Panc1 (cell line): ENCODE results near the gene MYO3B. TPM values are rescaled to one million over a fixed set of nuclear protein-coding genes. Genes with fewer than 3 reads are reported as not detected.

Experiments used
- ATAC-seq: fragments of 200-7000 bp; cut with Tn5 transposase; 2 replicates; pipeline ENCODE4 v1.9.1; 2020; ENCODE audit warnings: mild to moderate bottlenecking, moderate library complexity
- BruUV-seq: library from RNA; stranded (reverse); fragments of 400-500 nt; replicated peaks from 2 replicates; lab custom pipeline; 2021; lab: Mats Ljungman, UMichigan
- CTCF ChIA-PET: fragments of 300-600 bp; sonication (Branson Sonifier 250); formaldehyde crosslinking; loops from one replicate; lab custom pipeline; 2022; ENCODE audit warnings: antibody characterized with exemption; lab: Charles Lee
- POLR2A ChIA-PET: fragments of 300-600 bp; sonication (Branson Sonifier 250); formaldehyde crosslinking; loops from one replicate; lab custom pipeline; 2022; ENCODE audit warnings: antibody characterized with exemption; lab: Charles Lee
- DNase-seq: peaks from one replicate; pipeline ENCODE4 v3.0.0-alpha.2; 2010; ENCODE audit warnings: low read depth, low spot score
- H3K27ac ChIP-seq: 2 replicates; pipeline ENCODE4 v1.5.1; 2011; ENCODE audit warnings: mild to moderate bottlenecking, low read length, inconsistent platforms
- H3K27me3 ChIP-seq: fragments of 200-500 bp; sonication (Bioruptor generic); 2 replicates; pipeline ENCODE4 v1.6.0; 2014; ENCODE audit warnings: low read length, inconsistent platforms; ENCODE audit not compliant: control insufficient read depth, insufficient read depth
- H3K36me3 ChIP-seq: fragments of 200-500 bp; sonication (Bioruptor generic); 2 replicates; pipeline ENCODE4 v1.5.1; 2014; ENCODE audit warnings: inconsistent platforms, mild to moderate bottlenecking, low read length, moderate library complexity; ENCODE audit not compliant: control insufficient read depth, insufficient read depth
- H3K4me1 ChIP-seq: 2 replicates; pipeline ENCODE4 v1.5.1; 2011; ENCODE audit warnings: inconsistent platforms, mild to moderate bottlenecking, low read length, moderate library complexity; ENCODE audit not compliant: control insufficient read depth, insufficient read depth
- H3K4me3 ChIP-seq, 2 experiments: 2 replicates each; pipeline ENCODE4 v1.5.1; 2011 to 2012; ENCODE audit warnings: low read depth in 2 of 2, low read length in 2 of 2, mild to moderate bottlenecking in 2 of 2, inconsistent platforms in 1 of 2, moderate library complexity in 1 of 2
- H3K9me3 ChIP-seq: fragments of 200-500 bp; sonication (Bioruptor generic); 2 replicates; pipeline ENCODE4 v1.5.1; 2014; ENCODE audit warnings: low read depth, mild to moderate bottlenecking, inconsistent platforms, low read length, moderate library complexity; ENCODE audit not compliant: control insufficient read depth, insufficient read depth
- CTCF ChIP-seq: fragments of 450-650 bp; IDR thresholded peaks from 2 replicates; pipeline ENCODE4 v1.5.1; 2017; ENCODE audit warnings: mild to moderate bottlenecking
- POLR2AphosphoS5 ChIP-seq: IDR thresholded peaks from 2 replicates; pipeline ENCODE4 v1.6.1; 2012; ENCODE audit warnings: mild to moderate bottlenecking, low read depth, low read length, moderate library complexity
- REST ChIP-seq, 2 experiments: IDR thresholded peaks; 2 replicates each; pipeline ENCODE4 v1.6.1; 2011 to 2012; ENCODE audit warnings: low read depth in 2 of 2, control low read depth in 1 of 2, low read length in 1 of 2, mild to moderate bottlenecking in 1 of 2, moderate library complexity in 1 of 2; ENCODE audit not compliant: insufficient read depth in 1 of 2
- SIN3A ChIP-seq: IDR thresholded peaks from 2 replicates; pipeline ENCODE4 v1.6.1; 2012; ENCODE audit warnings: low read depth, mild to moderate bottlenecking, low read length, moderate library complexity, borderline replicate concordance; ENCODE audit not compliant: insufficient read depth
- TCF7L2 ChIP-seq: IDR thresholded peaks from 2 replicates; pipeline ENCODE4 v1.6.1; 2011; ENCODE audit warnings: mild to moderate bottlenecking, low read depth, low read length, inconsistent platforms
- in situ Hi-C: cut with HindIII; loops from 2 replicates; pipeline ENCODE4 v1.10.0; 2016; ENCODE audit warnings: low sequenced_read_pairs, low pct_unique_long_range_greater_than_20kb
- intact Hi-C: fragments of 100-400 bp; cut with micrococcal nuclease; formaldehyde crosslinking; loops from one replicate; pipeline ENCODE4 v1.10.0; 2022; ENCODE audit not compliant: unreplicated experiment
- total RNA-seq: library from RNA; stranded (reverse); gene quantifications from one replicate; pipeline ENCODE4 v1.2.1, GENCODE V29; 2021; ENCODE audit not compliant: unreplicated experiment

MYO3B gene
- total RNA-seq, 1 experiment from 2014 or later = 0.05 TPM

GRCh38 chr2:170701011-170701410 is 523.1 kb downstream of the MYO3B start:
- ChIA-PET POLR2A (no interaction called here), CTCF (no interaction called here)
- Histone ChIP-seq H3K9me3 (no peaks in the 10 kb centered on the region), H3K27ac (no peak overlapping the region), H3K36me3 (no peaks in the 10 kb centered on the region), H3K4me3 (no peak overlapping the region), H3K4me1 (no peaks in the 10 kb centered on the region), H3K27me3 (no peaks in the 10 kb centered on the region)
- no peak for TF ChIP-seq REST (IDR thresholded peaks at IDR 0.05; ENCODE audit: insufficient read depth in 1 of 2, low read depth in 2 of 2, low read length in 1 of 2)
- TF ChIP-seq SIN3A = no peak
- no peak for TF ChIP-seq TCF7L2
- TF ChIP-seq POLR2AphosphoS5 = no peak
- TF ChIP-seq CTCF = no peak
- BruUV-seq = no TSS peak
- ATAC-seq = no peak
- in situ Hi-C loops (no loop called here), intact Hi-C loops (no loop called here)
- DNase-seq = no peak

- ChIA-PET CTCF (no interaction called here), POLR2A (interaction anchor here (0.5 kb wide), 1 partner anchor 231 kb away, joined by 8 read pairs; no protein-coding TSS in a partner anchor)
- no peaks in the 10 kb centered on the region for H3K36me3 ChIP-seq
- H3K4me1 ChIP-seq = no peaks in the 10 kb centered on the region
- no peaks in the 10 kb centered on the region for H3K27me3 ChIP-seq
- no peak for ATAC-seq
- no peak for DNase-seq
- H3K4me3 ChIP-seq = no peak overlapping the region
- no TSS peak for BruUV-seq
- TF ChIP-seq SIN3A (no peak), POLR2AphosphoS5 (no peak), TCF7L2 (no peak), REST (IDR thresholded peaks at IDR 0.05; ENCODE audit: insufficient read depth in 1 of 2, low read depth in 2 of 2, low read length in 1 of 2) (no peak), CTCF (no peak)
- H3K9me3 ChIP-seq = no peaks in the 10 kb centered on the region
- intact Hi-C loops (no loop called here), in situ Hi-C loops (no loop called here)
- no peak overlapping the region for H3K27ac ChIP-seq
These were observed 526.0 kb downstream of the MYO3B start for GRCh38 chr2:170703776-170704476.
